SK-N-SH (cell line): ENCODE measurements around the gene SSTR5. TPM values are rescaled to one million over a fixed set of nuclear protein-coding genes. Genes with fewer than 3 reads are reported as not detected.

Experiments used
- CTCF ChIA-PET: fragments of 300-600, 350-600 bp; formaldehyde crosslinking; extraction: SDS; loops from one replicate; lab custom pipeline; 2021; lab: Yijun Ruan, JAX
- POLR2A ChIA-PET: fragments of 350-600 bp; sonication (Branson Sonifier 250); formaldehyde crosslinking; extraction: SDS; loops from one replicate; lab custom pipeline; 2020; ENCODE audit warnings: antibody characterized with exemption, inconsistent platforms; lab: Yijun Ruan, JAX
- DNase-seq: peaks from one replicate; pipeline ENCODE4 v3.0.0; 2012
- H2AFZ ChIP-seq: fragments of 200-600 bp; sonication (generic); 2 replicates; pipeline ENCODE4 v1.8.1; 2016; ENCODE audit warnings: antibody characterized with exemption, mild to moderate bottlenecking, low read depth
- H3F3A ChIP-seq: fragments of 200-600 bp; sonication (generic); replicated peaks from 2 replicates; pipeline ENCODE3; 2016; ENCODE audit warnings: antibody characterized with exemption, mild to moderate bottlenecking; ENCODE audit not compliant: insufficient read depth
- H3K27ac ChIP-seq, 2 experiments: fragments of 200-500 bp in 1 of 2; fragments of 200-600 bp in 1 of 2; sonication (Bioruptor generic) in 1 of 2; sonication (generic), shearing (Covaris generic) in 1 of 2; 2 replicates each; pipeline versions ENCODE4 v1.5.1 to v1.6.1; 2014 to 2016; ENCODE audit warnings: low read depth in 2 of 2, inconsistent platforms in 1 of 2, low read length in 1 of 2, mild to moderate bottlenecking in 1 of 2, mixed read lengths in 1 of 2
- H3K27me3 ChIP-seq: fragments of 200-600 bp; sonication (generic), shearing (Covaris generic); 2 replicates; pipeline ENCODE4 v1.6.1; 2016; ENCODE audit warnings: mixed run types; ENCODE audit not compliant: insufficient read depth
- H3K36me3 ChIP-seq, 2 experiments: fragments of 200-500 bp in 1 of 2; fragments of 200-600 bp in 1 of 2; sonication (Bioruptor generic) in 1 of 2; sonication (generic) in 1 of 2; replicated peaks in 1 of 2; 2 replicates each; pipeline versions ENCODE3 to v1.5.1; 2014 to 2016; ENCODE audit warnings: low read length in 1 of 2, mild to moderate bottlenecking in 1 of 2; ENCODE audit not compliant: insufficient read depth in 2 of 2, control insufficient read depth in 1 of 2
- H3K4me1 ChIP-seq, 2 experiments: fragments of 200-500 bp in 1 of 2; fragments of 200-600 bp in 1 of 2; sonication (Bioruptor generic) in 1 of 2; sonication (generic), shearing (Covaris generic) in 1 of 2; 2 replicates each; pipeline versions ENCODE4 v1.5.1 to v1.6.1; 2014 to 2016; ENCODE audit warnings: low read depth in 1 of 2, low read length in 1 of 2, mixed run types in 1 of 2; ENCODE audit not compliant: insufficient read depth in 2 of 2, control insufficient read depth in 1 of 2
- H3K4me2 ChIP-seq: fragments of 200-600 bp; sonication (generic), shearing (Covaris generic); 2 replicates; pipeline ENCODE4 v1.6.1; 2017; ENCODE audit warnings: mixed run types
- H3K4me3 ChIP-seq, 2 experiments: fragments of 200-500 bp in 1 of 2; fragments of 200-600 bp in 1 of 2; sonication (Bioruptor generic) in 1 of 2; sonication (generic), shearing (Covaris generic) in 1 of 2; 2 replicates each; pipeline versions ENCODE4 v1.5.1 to v1.8.1; 2014 to 2016; ENCODE audit warnings: low read depth in 2 of 2, inconsistent platforms in 1 of 2, low read length in 1 of 2, mild to moderate bottlenecking in 1 of 2, mixed read lengths in 1 of 2, moderate library complexity in 1 of 2
- H3K79me2 ChIP-seq: fragments of 200-600 bp; sonication (generic); 2 replicates; pipeline ENCODE4 v1.8.1; 2017; ENCODE audit warnings: mild to moderate bottlenecking; ENCODE audit not compliant: insufficient read depth
- H3K9ac ChIP-seq: fragments of 200-600 bp; sonication (generic); 2 replicates; pipeline ENCODE4 v1.6.1; 2017; ENCODE audit warnings: mixed run types
- H3K9me2 ChIP-seq: fragments of 200-600 bp; sonication (generic); 2 replicates; pipeline ENCODE4 v1.6.1; 2017; ENCODE audit warnings: mixed run types
- H3K9me3 ChIP-seq: fragments of 200-600 bp; sonication (generic); 2 replicates; pipeline ENCODE4 v1.6.1; 2017; ENCODE audit warnings: mixed run types, mild to moderate bottlenecking, moderate library complexity
- H4K20me1 ChIP-seq: fragments of 200-600 bp; sonication (generic); 2 replicates; pipeline ENCODE4 v1.6.1; 2017; ENCODE audit warnings: mild to moderate bottlenecking, mixed run types; ENCODE audit not compliant: insufficient read depth
- CHD2 ChIP-seq: fragments of 150-350 bp; IDR thresholded peaks from 2 replicates; pipeline ENCODE4 v1.6.1; 2018; ENCODE audit warnings: low read length; ENCODE audit not compliant: partially characterized antibody
- CTCF ChIP-seq: fragments of 200-600 bp; sonication (generic); IDR thresholded peaks from 2 replicates; pipeline ENCODE4 v1.6.1; 2017; ENCODE audit warnings: antibody characterized with exemption, mild to moderate bottlenecking, moderate library complexity
- EP300 ChIP-seq, 2 experiments: IDR thresholded peaks; 2 replicates each; pipeline versions ENCODE4 v1.4.0 to v1.6.1; 2012; ENCODE audit warnings: borderline replicate concordance in 1 of 2, low read depth in 1 of 2, low read length in 1 of 2
- FOXM1 ChIP-seq: IDR thresholded peaks from 2 replicates; pipeline ENCODE4 v1.4.0; 2012; ENCODE audit warnings: low read depth, mild to moderate bottlenecking
- GABPA ChIP-seq: IDR thresholded peaks from 2 replicates; pipeline ENCODE4 v1.4.0; 2012; ENCODE audit warnings: low read depth, mild to moderate bottlenecking
- IRF3 ChIP-seq: fragments of 150-350 bp; IDR thresholded peaks from 2 replicates; pipeline ENCODE4 v1.6.1; 2016; ENCODE audit warnings: mild to moderate bottlenecking, low read depth, low read length
- MEF2A ChIP-seq: IDR thresholded peaks from 2 replicates; pipeline ENCODE4 v1.4.0; 2012; ENCODE audit warnings: low read depth, borderline replicate concordance
- MXI1 ChIP-seq: IDR thresholded peaks from 2 replicates; pipeline ENCODE4 v1.6.1; 2012; ENCODE audit warnings: mild to moderate bottlenecking, low read depth, low read length, improper control_type of control experiment
- PBX3 ChIP-seq: IDR thresholded peaks from 2 replicates; pipeline ENCODE4; 2012
- RFX5 ChIP-seq: IDR thresholded peaks from 2 replicates; pipeline ENCODE4 v1.6.1; 2012; ENCODE audit warnings: mild to moderate bottlenecking, improper control_type of control experiment, low read length
- RXRA ChIP-seq: IDR thresholded peaks from 2 replicates; pipeline ENCODE4 v1.4.0; 2012; ENCODE audit warnings: low read depth, mild to moderate bottlenecking, borderline replicate concordance
- SIN3A ChIP-seq: IDR thresholded peaks from 2 replicates; pipeline ENCODE4 v1.6.1; 2012; ENCODE audit warnings: low read depth, mild to moderate bottlenecking, low read length, moderate library complexity, borderline replicate concordance
- SMC3 ChIP-seq: IDR thresholded peaks from 2 replicates; pipeline ENCODE4 v1.6.1; 2012; ENCODE audit warnings: low read depth, low read length, improper control_type of control experiment
- TAF1 ChIP-seq: IDR thresholded peaks from 2 replicates; pipeline ENCODE4 v1.6.1; 2012; ENCODE audit warnings: low read depth, mild to moderate bottlenecking, low read length, moderate library complexity, borderline replicate concordance
- TCF12 ChIP-seq: IDR thresholded peaks from 2 replicates; pipeline ENCODE4 v1.4.0; 2012
- TEAD4 ChIP-seq: IDR thresholded peaks from 2 replicates; pipeline ENCODE4 v1.4.0; 2012; ENCODE audit warnings: mild to moderate bottlenecking, borderline replicate concordance; ENCODE audit not compliant: insufficient read depth
- USF2 ChIP-seq: fragments of 150-350 bp; IDR thresholded peaks from 2 replicates; pipeline ENCODE4 v1.6.1; 2017; ENCODE audit warnings: antibody characterized with exemption, low read length, low read depth, borderline replicate concordance
- YY1 ChIP-seq: IDR thresholded peaks from 2 replicates; pipeline ENCODE4 v1.4.0; 2012; ENCODE audit warnings: low read depth, mild to moderate bottlenecking
- WGBS: methylation state at CpG from one replicate; pipeline ENCODE4 v1.1.6; 2017; ENCODE audit warnings: low lambda C conversion rate; 5-methylcytosine and 5-hydroxymethylcytosine counted together
- polyA plus RNA-seq, 3 experiments: library from polyadenylated mRNA; depleted of rRNA; stranded (reverse); fragments of >200 nt; gene quantifications; 2 replicates each; pipeline ENCODE4 v1.2.3, GENCODE V29; 2012
- TF ChIP-seq, protein P1 (sequence below): IDR thresholded peaks from 2 replicates; pipeline ENCODE4 v1.6.1; 2012; ENCODE audit warnings: mild to moderate bottlenecking, low read depth, low read length, moderate library complexity
- TF ChIP-seq, protein P2 (sequence below): IDR thresholded peaks from 2 replicates; pipeline ENCODE4 v1.4.0; 2012; ENCODE audit warnings: low read depth, borderline replicate concordance

SSTR5 gene
- polyA plus RNA-seq, 1 of the 3 experiments (the other 2 are of a cell fraction) = not detected

DNA sequence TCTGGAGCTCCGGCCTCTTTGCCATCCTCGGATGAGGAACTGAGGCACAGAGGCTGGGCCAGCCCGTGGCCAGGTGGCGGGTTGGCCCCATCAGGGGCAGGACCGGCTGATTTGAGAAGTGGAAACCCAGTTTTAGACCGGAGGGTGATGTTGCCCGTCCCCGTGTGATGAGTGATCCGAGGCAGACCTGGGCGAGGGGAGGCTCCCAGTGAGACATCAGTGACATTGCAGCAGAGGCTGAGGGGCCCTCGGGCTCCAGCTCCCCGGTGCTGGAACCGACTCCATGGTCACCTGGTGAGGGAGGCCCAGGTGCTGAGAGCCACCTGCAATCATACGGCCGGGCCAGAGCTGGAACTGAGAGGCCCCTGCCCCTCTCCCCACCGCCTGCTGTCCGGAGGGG, 53.5 kb downstream of the SSTR5 start:
- Histone ChIP-seq H3K4me3 (no peak overlapping the region), H4K20me1 (no peaks in the 10 kb centered on the region), H3K79me2 (no peaks in the 10 kb centered on the region), H3K9me3 (no peaks in the 10 kb centered on the region), H3K27me3 (peaks cover 41% of the 10 kb centered on the region), H3K36me3 (no peaks in the 10 kb centered on the region), H3K9me2 (no peaks in the 10 kb centered on the region), H3F3A (no peaks in the 10 kb centered on the region), H3K4me1 (no peaks in the 10 kb centered on the region), H3K4me2 (no peak overlapping the region), H2AFZ (no peak overlapping the region), H3K27ac (no peak overlapping the region), H3K9ac (no peak overlapping the region)
- TF ChIP-seq CTCF (no peak), EP300 (IDR thresholded peaks at IDR 0.05; ENCODE audit: borderline replicate concordance in 1 of 2, low read depth in 1 of 2, low read length in 1 of 2) (no peak), TEAD4 (no peak), IRF3 (no peak), GABPA (no peak), MXI1 (no peak), TCF12 (no peak), SIN3A (no peak), YY1 (no peak), FOXM1 (no peak), RXRA (no peak), SMC3 (no peak), RFX5 (no peak), USF2 (no peak), MEF2A (no peak), CHD2 (no peak), PBX3 (no peak), TAF1 (no peak)
- TF ChIP-seq, protein P1, sequence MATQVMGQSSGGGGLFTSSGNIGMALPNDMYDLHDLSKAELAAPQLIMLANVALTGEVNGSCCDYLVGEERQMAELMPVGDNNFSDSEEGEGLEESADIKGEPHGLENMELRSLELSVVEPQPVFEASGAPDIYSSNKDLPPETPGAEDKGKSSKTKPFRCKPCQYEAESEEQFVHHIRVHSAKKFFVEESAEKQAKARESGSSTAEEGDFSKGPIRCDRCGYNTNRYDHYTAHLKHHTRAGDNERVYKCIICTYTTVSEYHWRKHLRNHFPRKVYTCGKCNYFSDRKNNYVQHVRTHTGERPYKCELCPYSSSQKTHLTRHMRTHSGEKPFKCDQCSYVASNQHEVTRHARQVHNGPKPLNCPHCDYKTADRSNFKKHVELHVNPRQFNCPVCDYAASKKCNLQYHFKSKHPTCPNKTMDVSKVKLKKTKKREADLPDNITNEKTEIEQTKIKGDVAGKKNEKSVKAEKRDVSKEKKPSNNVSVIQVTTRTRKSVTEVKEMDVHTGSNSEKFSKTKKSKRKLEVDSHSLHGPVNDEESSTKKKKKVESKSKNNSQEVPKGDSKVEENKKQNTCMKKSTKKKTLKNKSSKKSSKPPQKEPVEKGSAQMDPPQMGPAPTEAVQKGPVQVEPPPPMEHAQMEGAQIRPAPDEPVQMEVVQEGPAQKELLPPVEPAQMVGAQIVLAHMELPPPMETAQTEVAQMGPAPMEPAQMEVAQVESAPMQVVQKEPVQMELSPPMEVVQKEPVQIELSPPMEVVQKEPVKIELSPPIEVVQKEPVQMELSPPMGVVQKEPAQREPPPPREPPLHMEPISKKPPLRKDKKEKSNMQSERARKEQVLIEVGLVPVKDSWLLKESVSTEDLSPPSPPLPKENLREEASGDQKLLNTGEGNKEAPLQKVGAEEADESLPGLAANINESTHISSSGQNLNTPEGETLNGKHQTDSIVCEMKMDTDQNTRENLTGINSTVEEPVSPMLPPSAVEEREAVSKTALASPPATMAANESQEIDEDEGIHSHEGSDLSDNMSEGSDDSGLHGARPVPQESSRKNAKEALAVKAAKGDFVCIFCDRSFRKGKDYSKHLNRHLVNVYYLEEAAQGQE = no peak
- TF ChIP-seq, protein P2, sequence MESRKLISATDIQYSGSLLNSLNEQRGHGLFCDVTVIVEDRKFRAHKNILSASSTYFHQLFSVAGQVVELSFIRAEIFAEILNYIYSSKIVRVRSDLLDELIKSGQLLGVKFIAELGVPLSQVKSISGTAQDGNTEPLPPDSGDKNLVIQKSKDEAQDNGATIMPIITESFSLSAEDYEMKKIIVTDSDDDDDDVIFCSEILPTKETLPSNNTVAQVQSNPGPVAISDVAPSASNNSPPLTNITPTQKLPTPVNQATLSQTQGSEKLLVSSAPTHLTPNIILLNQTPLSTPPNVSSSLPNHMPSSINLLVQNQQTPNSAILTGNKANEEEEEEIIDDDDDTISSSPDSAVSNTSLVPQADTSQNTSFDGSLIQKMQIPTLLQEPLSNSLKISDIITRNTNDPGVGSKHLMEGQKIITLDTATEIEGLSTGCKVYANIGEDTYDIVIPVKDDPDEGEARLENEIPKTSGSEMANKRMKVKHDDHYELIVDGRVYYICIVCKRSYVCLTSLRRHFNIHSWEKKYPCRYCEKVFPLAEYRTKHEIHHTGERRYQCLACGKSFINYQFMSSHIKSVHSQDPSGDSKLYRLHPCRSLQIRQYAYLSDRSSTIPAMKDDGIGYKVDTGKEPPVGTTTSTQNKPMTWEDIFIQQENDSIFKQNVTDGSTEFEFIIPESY = no peak
- DNase-seq = no peak
- WGBS = no CpG with 5 or more reads among the region's 17 CpGs
- POLR2A ChIA-PET = no interaction called here
- CTCF ChIA-PET = interaction anchor here (0.8 to 1.5 kb wide), 5 partner anchors 9 to 69 kb away, joined by 3 to 6 read pairs (median 3); no protein-coding TSS in a partner anchor
